DOHH2 (cell line): Measurements from ENCODE around the gene VAT1.

ENCODE experiments used
- H3F3A ChIP-seq: fragments of 200-600 bp; sonication (generic), shearing (Covaris generic); 2 replicates; pipeline ENCODE4 v1.6.0; 2016; ENCODE audit warnings: antibody characterized with exemption, mild to moderate bottlenecking; ENCODE audit not compliant: control insufficient read depth, insufficient read depth
- H3K27ac ChIP-seq: fragments of 200-600 bp; sonication (generic); 2 replicates; pipeline ENCODE4 v1.5.1; 2014; ENCODE audit warnings: low read depth, mild to moderate bottlenecking, low read length, moderate library complexity
- H3K27me3 ChIP-seq: fragments of 200-600 bp; sonication (generic); 2 replicates; pipeline ENCODE4 v1.6.1; 2014; ENCODE audit warnings: mild to moderate bottlenecking, low read length, mixed read lengths; ENCODE audit not compliant: control insufficient read depth
- H3K36me3 ChIP-seq: fragments of 200-600 bp; sonication (generic); 2 replicates; pipeline ENCODE4 v1.6.1; 2014; ENCODE audit warnings: mild to moderate bottlenecking, low read length, moderate library complexity, mixed read lengths; ENCODE audit not compliant: control insufficient read depth
- H3K4me1 ChIP-seq: fragments of 200-600 bp; sonication (generic); 2 replicates; pipeline ENCODE4 v1.6.1; 2014; ENCODE audit warnings: mild to moderate bottlenecking, low read length, mixed read lengths; ENCODE audit not compliant: control insufficient read depth
- H3K4me2 ChIP-seq: fragments of 200-600 bp; sonication (generic); 2 replicates; pipeline ENCODE4 v1.6.0; 2014; ENCODE audit warnings: mild to moderate bottlenecking, low read length, moderate library complexity
- H3K4me3 ChIP-seq: fragments of 200-600 bp; sonication (generic); 2 replicates; pipeline ENCODE4 v1.5.1; 2014; ENCODE audit warnings: mild to moderate bottlenecking, low read length, mixed read lengths
- H3K79me2 ChIP-seq: fragments of 200-600 bp; sonication (generic); 2 replicates; pipeline ENCODE4 v1.6.1; 2014; ENCODE audit warnings: mild to moderate bottlenecking, low read length, mixed read lengths; ENCODE audit not compliant: control insufficient read depth
- H3K9me2 ChIP-seq: fragments of 200-600 bp; sonication (generic); replicated peaks from 2 replicates; pipeline ENCODE4 v1.6.1; 2014; ENCODE audit warnings: mild to moderate bottlenecking, low read length, mixed read lengths; ENCODE audit not compliant: control insufficient read depth
- H3K9me3 ChIP-seq: fragments of 200-600 bp; sonication (generic); 2 replicates; pipeline ENCODE4 v1.6.1; 2014; ENCODE audit warnings: antibody characterized with exemption, low read length, mixed read lengths; ENCODE audit not compliant: control insufficient read depth, insufficient read depth
- H4K20me1 ChIP-seq: fragments of 200-600 bp; sonication (generic); 2 replicates; pipeline ENCODE4 v1.6.0; 2014; ENCODE audit warnings: low read depth, mild to moderate bottlenecking, antibody characterized with exemption, low read length, moderate library complexity; ENCODE audit not compliant: control insufficient read depth, insufficient read depth
- EZH2phosphoT487 ChIP-seq: fragments of 200-600 bp; sonication (generic); IDR thresholded peaks from 2 replicates; pipeline ENCODE4 v1.6.1; 2017; ENCODE audit warnings: borderline replicate concordance, mild to moderate bottlenecking, antibody characterized with exemption, low read length, moderate library complexity, mixed read lengths
- TF ChIP-seq, protein P1 (sequence below): fragments of 200-600 bp; sonication (generic); IDR thresholded peaks from one replicate; pipeline ENCODE4 v1.5.1; 2014; ENCODE audit warnings: antibody characterized with exemption, mild to moderate bottlenecking, low read depth, low read length; ENCODE audit not compliant: poor library complexity, severe bottlenecking

VAT1 gene

DNA sequence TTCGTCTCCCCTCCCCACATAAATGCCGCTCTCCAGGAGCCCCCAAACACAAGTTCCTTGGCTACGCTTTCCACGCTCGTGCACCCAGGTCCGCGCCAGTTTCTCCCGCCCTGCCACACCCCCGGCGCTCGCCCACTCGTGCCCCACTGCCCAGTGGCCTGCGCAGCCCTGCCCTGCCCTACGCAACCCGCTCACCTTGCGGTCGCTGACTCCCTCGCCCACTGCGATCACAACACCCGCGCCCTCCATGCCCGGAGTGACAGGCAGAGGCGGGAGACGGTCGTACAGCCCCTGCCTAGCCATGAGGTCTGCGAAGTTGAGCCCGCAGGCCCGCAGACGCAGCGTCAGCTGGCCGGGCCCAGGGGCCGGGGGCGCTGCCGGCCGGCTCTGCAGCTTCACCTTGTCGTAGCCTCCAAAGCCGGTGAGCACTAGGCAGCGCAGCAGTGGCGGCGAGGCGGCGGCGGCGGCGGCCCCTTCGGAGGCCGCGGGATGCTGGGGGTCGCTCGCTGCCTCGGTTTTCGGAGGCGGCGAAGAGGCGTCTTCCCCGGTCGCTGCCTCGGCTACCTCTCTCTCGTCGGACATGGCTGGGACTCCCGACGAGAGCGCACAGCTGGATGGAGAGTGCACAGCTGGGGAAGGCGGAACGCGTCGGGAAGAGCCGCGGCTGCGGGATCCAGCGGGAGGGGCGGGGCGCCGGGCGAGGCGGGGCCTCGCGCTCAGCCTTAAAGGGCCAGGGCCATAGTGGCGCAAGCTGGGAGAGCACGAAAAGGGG lies at the start of gene VAT1:
Gene VAT1, minus strand, starts transcription at position 645 of the 772 bp plus-strand sequence. Its CDS starts 63 bp downstream, at position 582.
- Histone ChIP-seq H3K9me2 (no peaks in the 10 kb centered on the region), H3K79me2 (no peaks in the 10 kb centered on the region), H3K27ac (no peak within 1 kb of the TSS), H3F3A (peaks cover 5% of the 10 kb centered on the region), H3K9me3 (no peaks in the 10 kb centered on the region), H3K36me3 (no peaks in the 10 kb centered on the region), H3K4me1 (peaks cover 18% of the 10 kb centered on the region), H3K27me3 (peaks cover 11% of the 10 kb centered on the region), H3K4me2 (peak within 1 kb of the TSS; percentile 98), H4K20me1 (no peaks in the 10 kb centered on the region), H3K4me3 (peak within 1 kb of the TSS; percentile 92)
- TF ChIP-seq, protein P1, sequence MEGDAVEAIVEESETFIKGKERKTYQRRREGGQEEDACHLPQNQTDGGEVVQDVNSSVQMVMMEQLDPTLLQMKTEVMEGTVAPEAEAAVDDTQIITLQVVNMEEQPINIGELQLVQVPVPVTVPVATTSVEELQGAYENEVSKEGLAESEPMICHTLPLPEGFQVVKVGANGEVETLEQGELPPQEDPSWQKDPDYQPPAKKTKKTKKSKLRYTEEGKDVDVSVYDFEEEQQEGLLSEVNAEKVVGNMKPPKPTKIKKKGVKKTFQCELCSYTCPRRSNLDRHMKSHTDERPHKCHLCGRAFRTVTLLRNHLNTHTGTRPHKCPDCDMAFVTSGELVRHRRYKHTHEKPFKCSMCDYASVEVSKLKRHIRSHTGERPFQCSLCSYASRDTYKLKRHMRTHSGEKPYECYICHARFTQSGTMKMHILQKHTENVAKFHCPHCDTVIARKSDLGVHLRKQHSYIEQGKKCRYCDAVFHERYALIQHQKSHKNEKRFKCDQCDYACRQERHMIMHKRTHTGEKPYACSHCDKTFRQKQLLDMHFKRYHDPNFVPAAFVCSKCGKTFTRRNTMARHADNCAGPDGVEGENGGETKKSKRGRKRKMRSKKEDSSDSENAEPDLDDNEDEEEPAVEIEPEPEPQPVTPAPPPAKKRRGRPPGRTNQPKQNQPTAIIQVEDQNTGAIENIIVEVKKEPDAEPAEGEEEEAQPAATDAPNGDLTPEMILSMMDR: no peak
- TF ChIP-seq EZH2phosphoT487: no peak

DNA sequence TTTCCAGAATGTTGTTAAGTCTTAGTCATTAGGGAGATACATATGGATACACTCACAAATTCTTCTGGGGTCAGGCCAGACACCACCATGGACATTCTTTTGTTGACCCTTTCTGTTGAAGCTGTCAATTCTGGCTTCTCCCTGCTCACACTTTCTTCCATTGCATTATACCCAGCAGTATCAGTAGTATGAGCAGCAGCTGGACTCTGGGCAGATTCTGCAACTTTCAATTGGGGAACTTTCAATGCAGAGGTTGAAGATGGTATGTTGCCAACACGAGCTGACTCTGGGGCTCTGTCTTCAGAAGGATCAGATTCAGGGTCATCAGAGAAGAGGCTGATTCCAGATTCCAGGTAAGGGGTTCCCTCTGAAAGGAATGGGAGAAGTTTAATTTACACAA lies 48.7 kb upstream of the VAT1 start:
- Histone ChIP-seq H4K20me1 (no peaks in the 10 kb centered on the region), H3K4me2 (no peak overlapping the region), H3K4me3 (no peak overlapping the region), H3K9me3 (no peaks in the 10 kb centered on the region), H3K79me2 (no peaks in the 10 kb centered on the region), H3K27ac (no peak overlapping the region), H3K4me1 (no peaks in the 10 kb centered on the region), H3K36me3 (peaks cover 73% of the 10 kb centered on the region), H3K9me2 (no peaks in the 10 kb centered on the region), H3F3A (no peaks in the 10 kb centered on the region), H3K27me3 (no peaks in the 10 kb centered on the region)
- TF ChIP-seq EZH2phosphoT487: no peak
- TF ChIP-seq, protein P1: no peak

DNA sequence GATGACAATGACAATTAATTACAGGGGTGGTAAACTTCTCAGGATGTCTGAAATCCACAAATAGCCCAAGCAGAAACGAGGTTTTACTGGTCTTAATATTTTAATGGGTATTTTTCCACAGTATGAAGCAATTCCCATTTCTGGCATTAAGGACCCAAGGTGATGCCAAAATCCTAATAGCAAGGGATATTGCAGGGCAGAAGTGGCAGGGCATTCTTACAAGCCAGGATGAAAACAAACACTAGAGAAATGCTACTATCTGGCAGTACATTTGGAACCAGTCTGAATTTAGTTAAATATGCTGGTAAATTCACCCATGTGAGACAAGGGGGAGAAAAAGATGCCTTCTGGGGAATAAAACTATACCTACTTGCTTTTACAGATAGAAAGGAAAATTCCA lies 48.1 kb upstream of the VAT1 start:
- peaks cover 74% of the 10 kb centered on the region for H3K36me3 ChIP-seq

More for the DNA sequence above, 48.1 kb upstream of the VAT1 start:
- Histone ChIP-seq H3K27me3 (no peaks in the 10 kb centered on the region), H3F3A (no peaks in the 10 kb centered on the region), H3K4me3 (no peak overlapping the region), H3K27ac (no peak overlapping the region), H3K4me1 (no peaks in the 10 kb centered on the region), H3K4me2 (no peak overlapping the region), H3K79me2 (no peaks in the 10 kb centered on the region), H3K9me3 (no peaks in the 10 kb centered on the region), H4K20me1 (no peaks in the 10 kb centered on the region), H3K9me2 (no peaks in the 10 kb centered on the region)
- no peak for TF ChIP-seq EZH2phosphoT487
- TF ChIP-seq, protein P1: no peak
